HFF-Myc (cell line): ENCODE results near the gene SPON2.

Experiments used
- DNase-seq: peaks from one replicate; pipeline ENCODE4 v3.0.0-alpha.2; 2011; ENCODE audit warnings: low read depth; ENCODE audit errors: extremely low read depth
- H3K4me3 ChIP-seq: replicated peaks from 2 replicates; pipeline ENCODE4 v1.5.1; 2011; ENCODE audit warnings: low read depth, mild to moderate bottlenecking, control low read depth, low read length
- TF ChIP-seq, protein P1 (sequence below): IDR thresholded peaks from 2 replicates; pipeline ENCODE4 v1.5.1; 2012; ENCODE audit warnings: mild to moderate bottlenecking, low read depth, low read length, control low read depth; ENCODE audit errors: missing control alignments

SPON2 gene

DNA sequence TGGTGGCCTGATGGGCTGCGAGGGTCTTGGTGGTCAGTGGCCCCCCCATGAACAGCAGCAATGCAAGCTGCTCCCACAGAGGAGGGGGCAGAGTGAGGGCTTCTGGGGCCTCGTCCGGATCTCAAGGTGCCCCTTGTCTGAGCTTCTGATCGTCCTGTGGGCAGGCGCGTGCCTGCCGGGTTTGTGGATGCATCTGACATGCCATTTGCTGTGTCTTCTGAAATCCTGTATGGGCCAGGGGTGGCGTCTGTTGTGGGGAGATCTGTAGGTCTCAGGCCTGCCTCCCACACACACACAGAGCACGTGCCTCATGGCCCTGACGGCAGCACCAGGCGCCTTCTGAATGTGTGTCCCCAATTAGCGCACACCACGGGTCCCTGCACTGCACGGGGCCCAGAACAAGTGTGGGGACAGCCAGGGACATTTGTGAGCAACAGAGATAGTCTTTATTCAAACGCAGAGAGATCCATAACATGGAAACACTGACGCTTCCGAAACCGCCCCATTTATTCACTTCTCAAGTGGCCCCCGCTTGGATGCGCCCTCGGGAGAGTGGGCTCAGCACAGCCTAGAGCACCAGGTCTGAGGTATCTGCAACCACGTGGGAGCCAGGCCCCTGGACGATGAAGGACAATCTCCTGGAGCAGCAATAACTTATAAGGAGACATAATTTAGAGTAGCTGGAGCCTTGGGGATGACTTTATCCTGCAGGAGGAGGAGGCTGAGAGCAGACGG lies 5.7 kb downstream of the SPON2 start:
- DNase-seq = no peak
- TF ChIP-seq, protein P1, sequence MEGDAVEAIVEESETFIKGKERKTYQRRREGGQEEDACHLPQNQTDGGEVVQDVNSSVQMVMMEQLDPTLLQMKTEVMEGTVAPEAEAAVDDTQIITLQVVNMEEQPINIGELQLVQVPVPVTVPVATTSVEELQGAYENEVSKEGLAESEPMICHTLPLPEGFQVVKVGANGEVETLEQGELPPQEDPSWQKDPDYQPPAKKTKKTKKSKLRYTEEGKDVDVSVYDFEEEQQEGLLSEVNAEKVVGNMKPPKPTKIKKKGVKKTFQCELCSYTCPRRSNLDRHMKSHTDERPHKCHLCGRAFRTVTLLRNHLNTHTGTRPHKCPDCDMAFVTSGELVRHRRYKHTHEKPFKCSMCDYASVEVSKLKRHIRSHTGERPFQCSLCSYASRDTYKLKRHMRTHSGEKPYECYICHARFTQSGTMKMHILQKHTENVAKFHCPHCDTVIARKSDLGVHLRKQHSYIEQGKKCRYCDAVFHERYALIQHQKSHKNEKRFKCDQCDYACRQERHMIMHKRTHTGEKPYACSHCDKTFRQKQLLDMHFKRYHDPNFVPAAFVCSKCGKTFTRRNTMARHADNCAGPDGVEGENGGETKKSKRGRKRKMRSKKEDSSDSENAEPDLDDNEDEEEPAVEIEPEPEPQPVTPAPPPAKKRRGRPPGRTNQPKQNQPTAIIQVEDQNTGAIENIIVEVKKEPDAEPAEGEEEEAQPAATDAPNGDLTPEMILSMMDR = no peak
- peak overlapping the region; percentile 50; the same call in 1 of the 2 replicates for H3K4me3 ChIP-seq

DNA sequence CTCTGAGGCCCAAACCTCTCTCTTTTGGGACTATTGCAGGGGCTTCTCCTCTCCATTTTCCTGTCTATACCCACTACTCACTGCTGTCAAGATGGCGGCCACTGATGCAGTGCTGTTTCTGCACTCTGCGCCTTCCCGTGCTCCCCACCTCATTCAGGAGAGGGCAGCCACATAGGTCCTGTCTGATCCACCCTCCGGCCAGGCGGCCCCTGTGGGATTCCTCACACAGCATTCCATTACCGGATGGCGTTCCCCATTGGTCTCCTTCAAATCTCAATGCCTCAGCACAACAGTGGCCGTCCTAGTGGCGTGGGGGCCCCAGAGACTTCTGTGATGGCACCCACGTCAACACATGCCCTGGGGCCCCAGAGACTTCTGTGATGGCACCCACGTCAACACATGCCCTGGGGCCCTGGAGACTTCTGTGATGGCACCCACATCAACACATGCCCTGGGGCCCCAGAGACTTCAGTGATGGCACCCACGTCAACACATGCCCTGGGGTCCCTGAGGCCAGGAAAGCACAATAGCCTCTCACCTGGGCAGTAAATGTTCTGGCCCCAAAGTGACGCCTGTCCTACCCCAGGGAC lies 7.3 kb downstream of the SPON2 start:
- DNase-seq = no peak
- H3K4me3 ChIP-seq = no peak overlapping the region
- TF ChIP-seq, protein P1 = no peak

DNA sequence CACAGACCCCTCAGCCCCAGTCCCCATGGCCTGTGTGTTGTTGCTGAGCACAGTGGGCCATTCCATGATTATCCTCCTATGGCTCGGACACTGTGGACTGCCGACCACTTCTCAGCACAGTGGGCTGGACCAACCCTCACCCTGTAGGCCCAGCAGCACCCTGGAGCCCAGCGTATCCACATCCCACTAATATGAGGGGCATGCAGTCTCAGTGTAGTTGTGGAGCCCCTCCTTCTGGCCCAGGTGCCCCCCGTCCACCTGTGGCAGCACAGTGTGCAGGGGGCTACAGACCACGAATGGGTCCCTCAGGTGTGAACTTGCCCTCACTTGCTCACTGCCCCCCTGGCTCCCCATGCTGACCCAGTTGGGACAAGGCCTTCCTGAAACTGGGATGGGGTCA lies 7.9 kb downstream of the SPON2 start:
- DNase-seq = no peak
- H3K4me3 ChIP-seq = no peak overlapping the region
- TF ChIP-seq, protein P1 = no peak

DNA sequence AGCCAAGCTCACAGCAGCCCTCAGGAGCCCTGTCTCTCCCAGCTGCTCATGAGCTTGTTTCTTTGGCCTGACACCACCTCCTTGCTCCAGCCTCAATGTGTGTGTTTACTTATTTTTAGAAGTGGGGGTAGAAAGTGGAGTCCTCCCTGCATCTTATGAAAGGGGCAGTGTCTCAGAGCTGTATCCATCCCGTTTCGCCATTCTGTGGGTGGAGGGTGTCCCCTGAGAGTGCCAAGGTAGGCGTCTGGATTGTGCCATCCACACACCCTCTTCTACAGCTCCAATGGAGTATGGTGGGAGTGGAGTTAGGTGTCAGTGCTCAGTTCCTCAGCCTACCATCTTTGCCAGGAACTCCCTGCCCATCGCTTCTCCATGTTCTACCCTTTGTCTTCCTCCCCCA lies 8.3 kb downstream of the SPON2 start:
- DNase-seq = no peak
- TF ChIP-seq, protein P1 = no peak

GRCh38 chr4:1160351-1160750 lies 12.0 kb downstream of the SPON2 start:
- TF ChIP-seq, protein P1 = no peak
- DNase-seq = no peak
- no peak overlapping the region for H3K4me3 ChIP-seq

More for the DNA sequence above, 8.3 kb downstream of the SPON2 start:
- H3K4me3 ChIP-seq = no peak overlapping the region

DNA sequence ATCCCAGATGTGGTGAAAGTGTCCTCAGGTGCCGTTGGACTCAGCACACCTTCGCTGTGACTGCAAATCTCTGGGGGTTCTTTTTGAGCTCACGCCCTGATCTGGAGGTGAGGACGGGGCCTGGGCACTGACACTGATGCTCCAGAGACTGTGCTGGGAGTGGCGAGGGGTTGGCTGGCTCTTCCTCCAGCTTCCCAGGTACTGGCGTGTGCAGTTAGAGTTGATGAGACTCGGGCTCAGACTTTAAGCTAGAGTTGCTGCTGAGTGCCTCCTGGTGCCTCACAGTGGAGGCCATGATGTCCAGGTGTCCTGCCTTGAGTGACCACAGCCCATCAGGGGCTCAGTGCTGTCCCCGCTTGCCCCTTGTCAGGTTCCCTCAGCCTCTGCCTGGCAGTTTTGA lies 16.3 kb downstream of the SPON2 start:
- H3K4me3 ChIP-seq = no peak overlapping the region
- TF ChIP-seq, protein P1 = no peak
- no peak for DNase-seq
